SIG-M5 (cell line): ENCODE measurements around the gene CCR5.

Experiments
- DNase-seq: peaks from one replicate; lab custom pipeline; 2025; lab: John Stamatoyannopoulos, UW

Gene CCR5

DNA sequence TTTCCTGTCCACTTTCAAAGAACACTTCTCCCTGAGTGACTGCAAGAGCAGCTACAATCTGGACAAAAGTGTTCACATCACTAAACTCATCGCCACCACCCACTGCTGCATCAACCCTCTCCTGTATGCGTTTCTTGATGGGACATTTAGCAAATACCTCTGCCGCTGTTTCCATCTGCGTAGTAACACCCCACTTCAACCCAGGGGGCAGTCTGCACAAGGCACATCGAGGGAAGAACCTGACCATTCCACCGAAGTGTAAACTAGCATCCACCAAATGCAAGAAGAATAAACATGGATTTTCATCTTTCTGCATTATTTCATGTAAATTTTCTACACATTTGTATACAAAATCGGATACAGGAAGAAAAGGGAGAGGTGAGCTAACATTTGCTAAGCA is 38.1 kb downstream of the CCR5 start:
- no peak for DNase-seq

DNA sequence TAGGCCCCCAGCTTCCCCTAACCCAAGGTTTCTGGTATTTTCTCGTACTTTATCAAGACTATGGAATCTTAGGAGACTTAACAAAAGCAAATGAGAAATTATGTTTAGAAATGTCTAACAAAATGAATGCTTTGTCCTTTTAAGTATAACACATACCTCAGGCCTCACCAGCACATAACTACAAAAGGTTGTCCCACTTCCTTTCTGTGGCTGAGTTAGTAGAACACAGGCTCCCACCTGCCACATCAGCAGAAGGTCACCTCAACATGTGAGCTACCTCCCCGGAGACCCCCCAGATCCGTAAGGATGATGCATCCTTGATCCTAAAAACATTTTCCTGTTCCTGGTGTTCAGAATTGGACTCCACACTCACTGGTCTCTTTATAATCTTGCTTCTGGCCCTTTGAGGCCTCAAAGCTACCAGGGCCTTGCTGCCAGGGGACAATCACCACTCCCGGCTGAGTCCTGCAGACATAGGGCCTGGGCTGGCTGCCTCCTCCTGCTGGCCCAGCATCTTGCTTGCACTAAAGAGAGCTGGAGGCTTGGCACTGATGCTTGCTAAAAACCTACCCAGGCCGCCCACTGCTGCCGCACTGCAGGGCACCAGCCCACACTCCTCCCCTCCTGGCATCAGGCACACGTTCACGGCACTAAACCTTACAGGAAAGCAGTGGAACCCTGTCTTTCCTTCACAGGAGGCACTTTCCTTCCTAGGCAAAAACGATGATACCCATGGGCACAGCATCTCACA is 39.2 kb downstream of the CCR5 start:
- no peak for DNase-seq

DNA sequence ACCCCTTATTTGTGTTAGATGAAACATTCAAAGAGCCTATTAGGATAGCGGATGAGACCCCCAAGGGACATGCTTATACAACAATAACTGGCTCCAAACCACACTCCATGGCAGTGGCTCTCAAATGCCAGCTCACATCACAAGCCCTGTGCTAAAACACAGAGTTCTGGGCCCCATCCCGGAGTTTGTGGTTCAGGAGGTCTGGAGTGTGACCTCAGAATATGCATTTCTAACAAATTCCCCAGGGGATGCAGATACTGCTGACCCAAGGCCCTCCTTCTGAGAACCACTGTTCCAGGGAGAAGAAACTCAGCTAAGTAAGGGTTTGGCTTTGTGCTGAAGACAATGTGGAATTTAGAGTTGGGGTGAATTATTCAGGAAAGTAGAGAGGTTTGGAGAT is 39.9 kb downstream of the CCR5 start:
- no peak for DNase-seq

DNA sequence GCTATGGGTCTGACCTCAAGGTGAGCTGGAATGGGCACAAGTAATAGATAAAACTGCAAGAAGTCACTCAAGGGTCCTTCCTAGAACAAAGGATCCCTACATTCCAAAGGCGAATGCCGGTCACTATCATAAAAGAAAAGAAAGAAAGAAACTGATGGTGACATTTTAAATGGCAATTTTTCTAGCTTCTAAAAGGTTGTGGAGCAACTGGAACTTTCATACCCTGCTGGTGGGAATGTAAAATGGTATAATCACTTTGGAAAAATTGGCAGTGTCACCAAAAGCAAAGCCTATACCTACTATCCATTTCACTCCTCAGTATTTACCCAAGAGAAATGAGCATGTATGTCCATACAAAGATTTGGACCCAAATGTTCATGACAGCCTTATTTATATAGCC is 40.5 kb downstream of the CCR5 start:
- no peak for DNase-seq

DNA sequence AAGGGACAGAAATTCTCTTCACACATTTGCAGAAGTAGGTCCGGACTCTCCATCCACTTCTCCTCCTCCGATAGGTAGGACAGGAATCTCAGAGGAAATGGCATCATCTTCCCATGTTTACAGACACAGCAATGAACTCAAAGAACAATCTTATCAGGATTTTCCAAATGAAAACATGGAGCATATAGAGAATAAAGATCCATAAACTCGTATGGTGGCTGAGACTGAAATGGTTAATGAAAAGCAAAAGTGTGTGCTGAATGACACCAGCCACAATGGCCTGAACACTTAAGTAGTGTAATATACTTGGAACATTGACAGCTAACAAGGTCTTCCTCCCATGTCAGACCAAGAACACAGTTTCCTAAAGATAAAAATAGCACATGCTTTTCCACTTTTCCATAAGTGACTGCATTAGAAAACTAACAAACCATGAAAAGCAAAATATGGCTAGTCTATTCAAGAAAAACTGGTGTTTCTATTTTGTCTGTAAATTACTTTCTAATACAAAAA is 42.1 kb downstream of the CCR5 start:
- no peak for DNase-seq

DNA sequence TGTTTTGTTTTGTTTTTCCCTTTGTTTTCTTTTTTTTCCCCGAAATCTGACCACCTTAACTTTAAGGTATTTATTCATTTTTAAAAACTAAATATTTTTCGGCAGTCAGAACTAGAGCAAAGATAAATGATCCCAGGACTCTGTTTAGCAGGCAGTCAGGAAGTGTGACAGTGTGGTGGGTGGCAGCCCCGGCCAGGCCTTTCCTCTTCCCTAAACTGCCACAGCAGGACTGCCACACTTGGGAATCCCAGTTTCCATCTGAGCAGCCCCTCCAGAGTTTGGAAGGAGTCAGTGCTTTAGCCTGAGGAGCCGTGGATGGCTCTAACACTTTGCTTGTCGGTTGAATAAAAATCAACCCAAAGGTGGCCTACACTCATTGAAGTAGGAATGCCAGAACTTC is 43.2 kb downstream of the CCR5 start:
- no peak for DNase-seq

DNA sequence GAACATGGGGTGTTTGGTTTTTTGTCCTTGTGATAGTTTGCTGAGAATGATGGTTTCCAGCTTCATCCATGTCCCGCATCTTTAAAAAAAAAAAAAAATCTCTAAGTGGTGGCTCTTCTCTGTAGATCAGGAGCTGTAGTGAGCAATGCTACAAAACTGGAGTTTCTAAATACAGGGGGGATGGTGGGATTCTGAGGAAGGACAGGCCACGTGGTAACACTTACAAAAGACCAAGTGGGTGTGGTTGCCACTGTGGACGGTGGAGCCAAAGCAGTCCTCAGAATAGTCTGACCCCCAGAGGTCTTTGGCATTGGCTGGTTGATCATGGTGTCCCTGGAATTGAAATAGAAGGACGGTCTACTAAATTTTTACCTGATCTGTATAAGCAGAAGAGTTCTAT is 44.0 kb downstream of the CCR5 start:
- DNase-seq = no peak

DNA sequence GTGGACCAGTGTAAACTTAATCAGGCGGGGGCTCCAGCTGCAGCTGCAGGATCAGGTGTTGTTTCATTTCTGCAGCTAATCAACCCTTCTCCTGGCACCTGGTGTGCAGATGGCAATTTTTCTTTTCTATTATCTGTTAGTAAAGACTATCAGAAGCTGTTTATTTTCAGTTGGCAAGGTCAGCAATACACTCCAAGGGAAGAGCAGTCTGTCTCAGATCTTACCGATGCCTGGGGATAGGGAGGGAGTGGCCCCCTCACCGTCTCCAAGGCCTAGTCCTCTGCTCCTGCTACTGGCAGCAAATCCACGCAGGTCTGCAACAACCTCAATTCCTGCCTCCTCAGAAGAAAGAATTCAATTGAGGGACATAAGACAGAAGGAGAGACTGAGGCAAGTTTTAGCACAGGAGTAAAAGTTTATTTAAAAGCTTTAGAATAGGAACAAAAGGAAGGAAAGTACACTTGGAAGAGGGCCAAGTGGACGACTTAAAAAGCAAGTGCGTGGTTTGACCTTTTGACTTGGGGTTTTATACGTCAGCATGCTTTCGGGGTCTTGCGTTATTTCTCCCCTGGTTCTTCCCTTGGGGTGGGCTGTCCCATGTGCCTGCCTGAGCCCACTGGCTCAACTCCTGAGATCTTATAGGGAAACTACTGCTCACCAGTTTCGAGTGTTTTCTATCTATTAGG is 45.5 kb downstream of the CCR5 start:
- DNase-seq = no peak

DNA sequence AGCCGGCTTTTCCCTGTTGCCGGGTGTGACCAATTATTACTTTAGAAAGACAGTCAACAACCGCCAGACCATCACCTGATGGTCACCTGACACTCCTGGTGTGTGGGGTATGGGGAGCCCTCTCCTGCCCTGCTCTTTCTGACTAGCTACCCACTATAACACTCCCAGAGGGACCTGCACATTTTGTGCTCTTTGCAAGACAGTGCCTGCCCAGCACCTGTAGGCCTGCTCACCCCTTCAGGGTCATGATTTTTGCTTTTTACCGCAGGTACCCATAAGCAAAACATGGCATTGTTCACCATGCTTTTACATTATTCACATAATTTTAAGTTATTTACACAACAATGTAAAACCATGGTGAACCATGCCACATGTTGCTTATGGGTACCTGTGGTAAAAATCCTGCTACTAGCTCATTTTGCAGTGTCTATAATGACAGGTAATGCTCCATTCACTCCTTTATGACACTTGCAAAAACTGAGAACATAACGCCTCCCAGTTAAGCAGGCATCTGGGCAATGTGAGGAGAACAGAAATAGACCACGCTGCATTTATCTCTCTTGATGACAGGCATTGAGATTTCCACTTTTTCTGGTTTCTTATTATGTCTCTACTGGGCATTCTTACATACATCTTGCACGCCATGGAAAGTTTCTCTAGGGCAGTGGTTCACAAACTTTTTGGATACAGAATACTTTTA is 46.2 kb downstream of the CCR5 start:
- no peak for DNase-seq

DNA sequence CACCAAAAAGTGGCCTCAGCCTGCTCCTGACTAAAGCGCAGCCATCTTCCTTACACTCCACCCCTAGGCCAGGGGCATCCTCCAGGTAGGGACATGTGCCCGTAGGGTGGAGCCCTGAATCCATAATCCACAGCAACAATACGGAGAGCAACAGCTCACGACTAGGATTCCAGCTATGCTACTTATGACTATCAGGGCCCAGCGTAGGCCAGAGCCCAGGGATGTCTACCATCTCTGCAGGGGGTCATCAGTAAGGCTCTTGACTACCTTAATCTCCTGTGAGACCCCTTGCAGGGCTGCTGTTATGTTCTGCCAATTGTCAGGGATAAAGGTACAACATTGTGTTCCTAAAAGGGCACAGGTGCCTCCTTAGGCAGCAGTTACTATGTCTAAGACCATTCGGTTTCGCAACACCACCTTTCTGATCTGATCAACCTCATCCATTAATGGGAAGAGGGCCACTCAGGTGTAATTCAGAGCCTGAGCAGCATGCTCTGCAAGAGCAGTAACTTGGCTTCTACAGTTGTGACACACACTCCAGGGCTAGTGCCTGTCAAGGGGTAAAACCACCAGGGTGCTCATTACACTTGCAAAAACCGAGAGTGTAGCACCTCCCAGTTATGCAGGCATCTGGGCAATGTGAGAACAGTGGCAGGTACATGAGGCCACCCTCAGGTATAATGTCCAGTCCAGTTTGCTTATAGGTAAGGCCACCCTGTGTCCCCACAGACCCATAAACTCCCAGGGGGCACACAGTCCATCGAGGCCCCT is 47.3 kb downstream of the CCR5 start:
- no peak for DNase-seq

DNA sequence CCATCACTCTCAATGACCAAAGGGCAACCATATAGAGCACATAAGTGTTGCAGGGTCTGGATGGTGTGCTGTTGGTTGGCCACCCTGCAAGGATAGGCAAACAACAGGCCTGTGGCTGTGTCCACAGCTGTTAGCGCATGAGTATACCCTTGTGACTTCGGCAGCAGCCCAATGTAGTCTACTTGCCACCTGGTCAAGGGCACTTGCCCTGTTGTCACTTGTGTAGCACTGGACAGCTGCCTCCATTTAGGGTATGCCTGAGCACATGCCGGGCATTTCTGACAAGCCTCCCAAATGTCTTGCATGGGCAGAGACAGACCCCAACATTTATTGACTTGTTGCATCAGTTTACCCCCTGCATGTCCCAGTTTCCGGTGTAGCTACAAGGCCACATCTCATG is 49.1 kb downstream of the CCR5 start:
- DNase-seq = no peak

DNA sequence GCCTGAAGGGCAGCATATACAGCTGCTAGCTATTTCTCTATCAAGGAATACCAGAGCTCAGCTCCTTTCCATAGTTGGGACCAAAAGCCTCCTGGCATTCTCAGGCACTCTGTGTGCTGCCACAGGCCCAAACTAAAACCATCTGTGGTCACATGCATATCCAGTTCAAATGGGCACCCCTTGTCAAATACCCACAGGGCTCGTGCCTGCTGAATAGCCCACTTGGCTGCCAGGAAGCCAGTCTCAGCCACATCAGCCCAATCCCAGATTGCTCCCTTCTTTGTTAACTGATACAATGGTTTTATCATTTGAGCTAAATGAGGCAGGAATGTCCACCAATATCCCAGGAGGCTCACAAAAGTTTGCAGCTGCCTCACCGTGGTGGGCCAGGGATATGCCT is 50.2 kb downstream of the CCR5 start:
- DNase-seq = no peak

DNA sequence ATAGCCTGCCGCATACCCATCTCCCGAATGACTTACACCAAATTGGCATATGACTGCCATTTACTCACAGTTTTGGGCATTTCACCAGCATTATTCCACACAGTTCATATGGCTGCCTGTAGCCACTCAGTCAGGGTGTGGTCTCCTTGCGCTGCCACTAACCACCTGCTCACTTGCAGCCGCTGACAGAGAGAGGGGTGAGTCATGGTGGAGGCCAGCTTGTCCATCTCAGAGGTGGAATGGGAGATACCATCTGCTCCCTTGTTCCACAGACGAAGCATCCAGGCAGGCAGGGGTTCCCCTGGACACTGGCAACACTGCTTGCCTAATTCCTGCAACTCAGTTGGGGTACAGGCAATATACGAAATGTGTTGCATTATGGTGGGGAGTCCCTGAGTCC is 51.9 kb downstream of the CCR5 start:
- no peak for DNase-seq

DNA sequence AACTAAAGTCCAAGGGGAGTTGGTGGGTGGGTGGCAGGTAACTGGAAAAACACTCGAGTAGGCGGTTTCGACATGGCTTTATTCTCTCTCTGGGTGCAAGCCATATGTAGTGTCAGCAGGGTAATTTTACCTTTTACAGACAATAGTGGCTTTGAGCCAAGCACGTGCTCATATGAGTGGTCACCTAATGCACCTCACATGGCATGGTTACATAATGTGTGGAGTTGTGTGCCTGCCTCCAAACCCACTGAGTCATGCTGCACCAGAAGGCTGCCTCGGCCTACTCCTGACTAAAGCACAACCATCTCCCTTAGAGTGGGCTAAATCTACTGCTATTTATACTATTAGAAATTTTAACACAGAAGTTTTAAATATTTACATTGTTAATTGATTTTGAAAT is 52.8 kb downstream of the CCR5 start:
- no peak for DNase-seq
